Measurements from ENCODE around the gene MAEL.

GRCh38 chr1:167061073-167061464 lies 72.0 kb downstream of the MAEL start:
- TF ChIP-seq CTCF (IDR thresholded peaks at IDR 0.05; ENCODE audit: insufficient read depth, low read length) (no peak), POLR2AphosphoS5 (IDR thresholded peaks at IDR 0.05; ENCODE audit: low read depth) (no peak)

Data from HL-60 (cell line).